Measurements from ENCODE around the gene RBSN. TPM values are rescaled to one million over a fixed set of nuclear protein-coding genes. Genes with fewer than 3 reads are reported as not detected.

RBSN gene
- total RNA-seq, 5 donors from 2014 or later (not counting 1 experiment from before 2014, with no cell fraction given) = 24.7 to 42.7 (median 34.4) TPM

DNA sequence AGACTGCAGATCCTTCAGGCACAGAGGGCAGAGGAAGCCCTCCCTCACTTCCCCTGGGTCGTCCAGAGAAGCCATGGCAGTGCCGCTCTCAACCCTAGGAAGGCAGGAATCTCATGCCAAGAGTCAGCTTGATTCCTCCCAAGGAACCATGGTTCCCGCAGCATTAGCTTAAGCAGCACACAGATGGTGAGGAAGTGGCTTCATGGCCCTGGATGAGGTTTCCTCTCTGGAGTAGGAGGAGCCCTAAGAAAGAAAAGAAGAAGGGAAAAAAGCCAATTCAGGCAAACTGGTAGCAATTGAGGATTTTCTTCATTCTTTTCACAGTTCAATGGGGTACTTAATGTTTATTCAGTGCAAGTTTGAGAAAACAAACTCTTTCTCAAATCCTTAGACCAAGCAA, 2.9 kb downstream of the RBSN start:
- POLR2A ChIA-PET = interaction anchor here in 1 of 2 donors (0.6 kb wide), 1 partner anchor 309 kb away, joined by 4 read pairs; no protein-coding TSS in a partner anchor
- Histone ChIP-seq H3K27ac (ENCODE audit: low read length) (no peak overlapping the region), H3K36me3 (ENCODE audit: control insufficient read depth in 2 of 2, extremely low read depth in 1 of 2, insufficient read depth in 1 of 2, low read length in 1 of 2) (peaks cover 3 to 57% of the 10 kb centered on the region in 2 donors), H3K4me3 (ENCODE audit: control insufficient read depth in 1 of 2, extremely low read depth in 1 of 2, low read length in 1 of 2) (no peak overlapping the region), H3K27me3 (replicated peaks in 1 of 2; ENCODE audit: control insufficient read depth in 2 of 2, extremely low read depth in 1 of 2, insufficient read depth in 2 of 2, low read length in 1 of 2) (no peaks in the 10 kb centered on the region), H3K9me3 (no peaks in the 10 kb centered on the region), H3K4me1 (ENCODE audit: control insufficient read depth in 1 of 2, extremely low read depth in 1 of 2, insufficient read depth in 2 of 2, low read length in 2 of 2) (peaks cover 5 to 23% of the 10 kb centered on the region in 2 experiments)
- ATAC-seq (replicated peaks in 1 of 4) (no peak), DNase-seq (no peak)
- H3K4me1 Mint-ChIP-seq = peaks cover 25 to 34% (median 32%) of the 10 kb centered on the region in 3 donors
- CTCF ChIA-PET = no interaction called here
- H3K9me3 Mint-ChIP-seq = no peaks in the 10 kb centered on the region
- H3K36me3 Mint-ChIP-seq = peaks cover 30% of the 10 kb centered on the region
- 100% methylated on average over 1 of the region's 3 CpGs for WGBS (ENCODE audit: insufficient coverage)
- peak overlapping the region in 2 of 3 donors; percentile 28 to 87 for H3K4me3 Mint-ChIP-seq
- H3K27ac Mint-ChIP-seq = peak overlapping the region in 1 of 2 donors; percentile 16
- H3K27me3 Mint-ChIP-seq = no peaks in the 10 kb centered on the region

DNA sequence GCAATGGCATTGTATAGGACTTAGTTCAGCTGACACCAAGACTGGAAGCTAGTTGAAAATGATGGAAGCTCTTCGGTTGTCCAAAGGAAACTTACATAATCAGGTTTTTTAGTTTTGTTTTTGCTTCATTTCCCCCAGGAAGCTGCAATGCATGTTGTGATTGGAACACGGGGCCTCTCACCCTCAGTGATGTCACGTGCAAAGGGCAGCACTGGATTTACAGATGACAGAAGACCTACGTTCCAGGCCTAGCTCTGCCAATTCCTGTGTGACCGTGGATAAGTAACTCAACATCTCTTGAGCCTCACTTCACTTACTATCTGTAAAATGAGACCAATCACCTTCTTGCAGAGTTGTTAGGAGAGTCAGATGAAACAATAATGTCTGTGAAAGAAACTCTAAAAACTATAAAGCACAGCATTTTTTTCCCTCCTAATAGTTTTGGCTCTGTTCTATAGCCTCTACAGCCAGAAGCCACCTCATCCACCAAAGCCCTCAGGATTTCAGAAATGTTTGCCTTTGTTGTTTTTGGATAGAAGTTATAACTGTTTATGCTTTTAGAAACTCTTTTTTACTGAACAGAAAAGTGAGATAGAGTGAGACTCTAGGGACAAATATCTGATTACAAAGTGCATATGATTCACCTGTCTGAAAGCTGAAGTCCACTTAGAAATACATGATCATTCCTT, 4.6 kb downstream of the RBSN start:
- Histone ChIP-seq H3K4me1 (ENCODE audit: control insufficient read depth in 1 of 2, extremely low read depth in 1 of 2, insufficient read depth in 2 of 2, low read length in 2 of 2) (peaks cover 5 to 16% of the 10 kb centered on the region in 2 experiments), H3K4me3 (ENCODE audit: control insufficient read depth in 1 of 2, extremely low read depth in 1 of 2, low read length in 1 of 2) (no peak overlapping the region), H3K27ac (ENCODE audit: low read length) (no peak overlapping the region), H3K9me3 (no peaks in the 10 kb centered on the region), H3K36me3 (ENCODE audit: control insufficient read depth in 2 of 2, extremely low read depth in 1 of 2, insufficient read depth in 1 of 2, low read length in 1 of 2) (peaks cover 3 to 65% of the 10 kb centered on the region in 2 donors), H3K27me3 (replicated peaks in 1 of 2; ENCODE audit: control insufficient read depth in 2 of 2, extremely low read depth in 1 of 2, insufficient read depth in 2 of 2, low read length in 1 of 2) (no peaks in the 10 kb centered on the region)
- DNase-seq = no peak
- no peak overlapping the region for H3K4me3 Mint-ChIP-seq
- ChIA-PET POLR2A (interaction anchor here in 1 of 2 donors (0.7 kb wide), 1 partner anchor 442 kb away, joined by 3 read pairs; no protein-coding TSS in a partner anchor), CTCF (no interaction called here)
- H3K9me3 Mint-ChIP-seq = no peaks in the 10 kb centered on the region
- WGBS (ENCODE audit: insufficient coverage) = 93% methylated on average over 4 of the region's 5 CpGs
- H3K27me3 Mint-ChIP-seq = no peaks in the 10 kb centered on the region
- H3K27ac Mint-ChIP-seq = no peak overlapping the region
- ATAC-seq (replicated peaks in 1 of 4) = no peak
- peaks cover 17 to 30% (median 28%) of the 10 kb centered on the region in 3 donors for H3K4me1 Mint-ChIP-seq
- H3K36me3 Mint-ChIP-seq = peaks cover 41% of the 10 kb centered on the region

DNA sequence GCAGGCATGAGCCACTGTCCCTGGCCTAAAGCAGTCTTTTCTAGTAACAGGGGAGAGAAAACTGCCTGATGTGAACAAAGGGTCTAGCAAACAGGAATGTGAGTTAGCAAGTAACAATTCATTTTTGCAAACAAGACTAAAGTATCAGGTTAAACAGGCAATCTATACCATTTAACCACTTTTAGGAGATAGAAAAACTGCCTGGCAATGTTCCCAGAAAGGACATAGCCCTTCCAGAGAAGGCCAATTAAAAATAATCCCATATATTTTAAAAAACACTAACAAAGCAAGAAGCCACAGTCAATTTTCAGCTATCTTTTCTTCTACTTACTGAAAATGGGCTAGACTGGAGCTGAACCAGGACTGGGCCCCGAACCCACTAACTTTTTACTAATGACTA, 6.3 kb downstream of the RBSN start:
- Histone ChIP-seq H3K4me3 (ENCODE audit: control insufficient read depth in 1 of 2, extremely low read depth in 1 of 2, low read length in 1 of 2) (no peak overlapping the region), H3K9me3 (no peaks in the 10 kb centered on the region), H3K27me3 (replicated peaks in 1 of 2; ENCODE audit: control insufficient read depth in 2 of 2, extremely low read depth in 1 of 2, insufficient read depth in 2 of 2, low read length in 1 of 2) (no peaks in the 10 kb centered on the region), H3K27ac (ENCODE audit: low read length) (no peak overlapping the region), H3K4me1 (ENCODE audit: control insufficient read depth in 1 of 2, extremely low read depth in 1 of 2, insufficient read depth in 2 of 2, low read length in 2 of 2) (peaks cover under 1 to 10% of the 10 kb centered on the region in 2 experiments), H3K36me3 (ENCODE audit: control insufficient read depth in 2 of 2, extremely low read depth in 1 of 2, insufficient read depth in 1 of 2, low read length in 1 of 2) (peaks cover 3 to 76% of the 10 kb centered on the region in 2 donors)
- Mint-ChIP-seq H3K9me3 (no peaks in the 10 kb centered on the region), H3K27me3 (no peaks in the 10 kb centered on the region), H3K4me3 (no peak overlapping the region), H3K4me1 (peaks cover 2 to 18% (median 14%) of the 10 kb centered on the region in 3 donors), H3K27ac (no peak overlapping the region), H3K36me3 (peaks cover 39% of the 10 kb centered on the region)
- CTCF ChIA-PET = no interaction called here
- no peak for ATAC-seq (replicated peaks in 1 of 4)
- POLR2A ChIA-PET = no interaction called here
- DNase-seq = no peak
- 100% methylated on average over 1 of the region's 1 CpG for WGBS (ENCODE audit: insufficient coverage)

DNA sequence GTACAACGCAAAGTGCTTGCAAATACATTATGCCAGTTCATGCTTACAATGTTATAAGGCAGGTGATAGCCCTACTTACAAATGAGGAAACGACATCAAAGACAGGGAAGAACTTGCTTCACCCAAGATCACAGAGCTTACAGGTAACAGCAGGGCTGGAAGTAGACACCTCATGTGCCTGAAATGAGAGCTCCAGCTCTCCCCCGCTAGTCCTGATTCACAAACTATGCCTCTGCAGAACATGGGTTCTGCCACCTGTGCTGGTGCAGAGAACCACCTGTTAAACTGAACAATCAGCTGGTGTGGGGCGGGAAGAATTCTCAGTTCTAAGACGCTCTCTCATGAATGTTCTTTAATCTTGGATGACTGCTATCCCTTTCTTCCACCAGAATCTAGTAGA, 7.4 kb downstream of the RBSN start:
- H3K4me3 Mint-ChIP-seq = no peak overlapping the region
- peaks cover 3 to 77% of the 10 kb centered on the region in 2 donors for H3K36me3 ChIP-seq (ENCODE audit: control insufficient read depth in 2 of 2, extremely low read depth in 1 of 2, insufficient read depth in 1 of 2, low read length in 1 of 2)

DNA sequence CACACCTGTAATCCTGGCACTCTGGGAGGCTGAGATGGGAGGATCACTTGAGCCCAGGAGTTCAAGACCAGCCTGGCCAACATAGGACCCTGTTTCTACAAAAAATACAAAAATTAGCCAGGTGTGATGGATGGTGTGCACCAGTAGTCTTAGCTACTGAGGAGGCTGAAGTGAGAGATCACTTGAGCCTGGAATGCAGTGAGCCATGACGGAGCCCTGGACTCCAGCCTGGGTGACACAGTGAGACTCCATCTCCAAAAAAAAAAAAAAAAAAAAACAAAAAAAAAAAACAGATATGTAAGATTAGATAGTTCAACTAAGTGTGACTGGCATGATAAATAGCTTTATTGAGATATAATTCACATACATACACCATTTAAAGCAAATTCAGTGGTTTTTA, 9.7 kb downstream of the RBSN start:
- peaks cover 5 to 77% of the 10 kb centered on the region in 2 donors for H3K36me3 ChIP-seq (ENCODE audit: control insufficient read depth in 2 of 2, extremely low read depth in 1 of 2, insufficient read depth in 1 of 2, low read length in 1 of 2)

More for the DNA sequence above, 7.4 kb downstream of the RBSN start:
- DNase-seq (no peak), ATAC-seq (replicated peaks in 1 of 4) (no peak)
- H3K4me3 ChIP-seq (ENCODE audit: control insufficient read depth in 1 of 2, extremely low read depth in 1 of 2, low read length in 1 of 2) = no peak overlapping the region
- CTCF ChIA-PET = no interaction called here
- H3K9me3 Mint-ChIP-seq = no peaks in the 10 kb centered on the region
- peaks cover 0 to 14% (median 8%) of the 10 kb centered on the region in 3 donors for H3K4me1 Mint-ChIP-seq
- no peak overlapping the region for H3K27ac Mint-ChIP-seq
- no peaks in the 10 kb centered on the region for H3K27me3 ChIP-seq (replicated peaks in 1 of 2; ENCODE audit: control insufficient read depth in 2 of 2, extremely low read depth in 1 of 2, insufficient read depth in 2 of 2, low read length in 1 of 2)
- no peaks in the 10 kb centered on the region for H3K9me3 ChIP-seq
- no peak overlapping the region for H3K27ac ChIP-seq (ENCODE audit: low read length)
- H3K27me3 Mint-ChIP-seq = no peaks in the 10 kb centered on the region
- no peaks in the 10 kb centered on the region for H3K4me1 ChIP-seq (ENCODE audit: control insufficient read depth in 1 of 2, extremely low read depth in 1 of 2, insufficient read depth in 2 of 2, low read length in 2 of 2)
- POLR2A ChIA-PET = interaction anchor here (0.6 to 1.0 kb wide), 2 partner anchors 27 to 111 kb away, joined by 3 to 4 read pairs; partner anchors contain the start of gene MRPS25 (in 1 of the 2)
- 57% methylated on average over 3 of the region's 5 CpGs for WGBS (ENCODE audit: insufficient coverage)
- H3K36me3 Mint-ChIP-seq = peaks cover 45% of the 10 kb centered on the region

DNA sequence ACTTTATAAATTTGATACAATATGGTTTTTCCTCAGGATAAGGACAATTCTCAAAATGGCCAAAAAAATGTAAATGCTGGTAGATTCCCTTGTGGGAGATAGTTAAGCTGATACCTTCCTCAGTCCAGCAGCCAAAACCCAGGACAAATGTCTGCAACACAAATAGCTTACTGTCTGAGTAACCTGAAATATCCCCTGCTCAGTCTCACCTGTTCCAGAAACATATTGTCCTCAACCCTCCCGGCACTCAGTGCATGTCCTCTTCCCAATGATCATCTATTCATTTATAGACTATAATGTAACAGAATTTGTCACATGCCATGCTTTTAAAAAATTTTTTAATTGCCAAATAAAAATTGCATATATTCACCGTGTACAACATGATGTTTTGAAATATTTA, 12.2 kb downstream of the RBSN start:
- no peak for ATAC-seq (replicated peaks in 1 of 4)
- Mint-ChIP-seq H3K4me1 (peaks cover 5 to 10% (median 6%) of the 10 kb centered on the region in 3 donors), H3K9me3 (no peaks in the 10 kb centered on the region), H3K27ac (no peak overlapping the region), H3K27me3 (no peaks in the 10 kb centered on the region), H3K4me3 (no peak overlapping the region), H3K36me3 (peaks cover 58% of the 10 kb centered on the region)
- Histone ChIP-seq H3K4me3 (ENCODE audit: control insufficient read depth in 1 of 2, extremely low read depth in 1 of 2, low read length in 1 of 2) (no peak overlapping the region), H3K9me3 (no peaks in the 10 kb centered on the region), H3K27ac (ENCODE audit: low read length) (no peak overlapping the region), H3K36me3 (ENCODE audit: control insufficient read depth in 2 of 2, extremely low read depth in 1 of 2, insufficient read depth in 1 of 2, low read length in 1 of 2) (peaks cover 17 to 77% of the 10 kb centered on the region in 2 donors), H3K27me3 (replicated peaks in 1 of 2; ENCODE audit: control insufficient read depth in 2 of 2, extremely low read depth in 1 of 2, insufficient read depth in 2 of 2, low read length in 1 of 2) (no peaks in the 10 kb centered on the region), H3K4me1 (ENCODE audit: control insufficient read depth in 1 of 2, extremely low read depth in 1 of 2, insufficient read depth in 2 of 2, low read length in 2 of 2) (no peaks in the 10 kb centered on the region)
- WGBS (ENCODE audit: insufficient coverage) = no CpG with 5 or more reads among the region's 2 CpGs
- POLR2A ChIA-PET = no interaction called here
- CTCF ChIA-PET = interaction anchor here in 1 of 2 donors (0.6 kb wide), 1 partner anchor 65 kb away, joined by 5 read pairs; no protein-coding TSS in a partner anchor
- DNase-seq = no peak

More for the DNA sequence above, 9.7 kb downstream of the RBSN start:
- ATAC-seq (replicated peaks in 1 of 4) = no peak
- no peaks in the 10 kb centered on the region for H3K9me3 ChIP-seq
- H3K27me3 ChIP-seq (replicated peaks in 1 of 2; ENCODE audit: control insufficient read depth in 2 of 2, extremely low read depth in 1 of 2, insufficient read depth in 2 of 2, low read length in 1 of 2) = no peaks in the 10 kb centered on the region
- CTCF ChIA-PET = interaction anchor here in 1 of 2 donors (0.7 kb wide), 1 partner anchor 244 kb away, joined by 6 read pairs; no protein-coding TSS in a partner anchor
- no peak overlapping the region for H3K4me3 Mint-ChIP-seq
- no peak for DNase-seq
- no peak overlapping the region for H3K4me3 ChIP-seq (ENCODE audit: control insufficient read depth in 1 of 2, extremely low read depth in 1 of 2, low read length in 1 of 2)
- no peaks in the 10 kb centered on the region for H3K27me3 Mint-ChIP-seq
- H3K9me3 Mint-ChIP-seq = no peaks in the 10 kb centered on the region
- H3K36me3 Mint-ChIP-seq = peaks cover 44% of the 10 kb centered on the region
- WGBS (ENCODE audit: insufficient coverage) = no CpG with 5 or more reads among the region's 1 CpG
- H3K4me1 Mint-ChIP-seq = peaks cover 0 to 8% (median 4%) of the 10 kb centered on the region in 3 donors
- no peaks in the 10 kb centered on the region for H3K4me1 ChIP-seq (ENCODE audit: control insufficient read depth in 1 of 2, extremely low read depth in 1 of 2, insufficient read depth in 2 of 2, low read length in 2 of 2)
- H3K27ac ChIP-seq (ENCODE audit: low read length) = no peak overlapping the region
- no peak overlapping the region for H3K27ac Mint-ChIP-seq
- POLR2A ChIA-PET = interaction anchor here in 1 of 2 donors (0.6 to 0.7 kb wide), 3 partner anchors 204 to 1179 kb away, joined by 5 to 15 read pairs (median 8); no protein-coding TSS in a partner anchor

All from T-cell (primary cell).